Measurements from ENCODE around the gene KRT9.

Gene KRT9

GRCh38 chr17:41599680-41600079 lies 27.8 kb upstream of the KRT9 start:
- Histone ChIP-seq H3K4me3 (ENCODE audit: extremely low read depth, insufficient read depth, low read length, poor library complexity, severe bottlenecking) (no peak overlapping the region), H3K27ac (ENCODE audit: low read depth, low read length, severe bottlenecking) (no peak overlapping the region), H3K4me1 (ENCODE audit: control insufficient read depth, insufficient read depth, low read length, poor library complexity, severe bottlenecking) (no peaks in the 10 kb centered on the region), H3K36me3 (ENCODE audit: control insufficient read depth, insufficient read depth, low read length) (no peaks in the 10 kb centered on the region), H3K9me3 (ENCODE audit: control insufficient read depth, low read length) (no peaks in the 10 kb centered on the region)
- no CpG with 5 or more reads among the region's 1 CpG for WGBS, 2 experiments (ENCODE audit: insufficient coverage in 2 of 2)

- Histone ChIP-seq H3K4me1 (ENCODE audit: control insufficient read depth, insufficient read depth, low read length, poor library complexity, severe bottlenecking) (no peaks in the 10 kb centered on the region), H3K27ac (ENCODE audit: low read depth, low read length, severe bottlenecking) (no peak overlapping the region), H3K4me3 (ENCODE audit: extremely low read depth, insufficient read depth, low read length, poor library complexity, severe bottlenecking) (no peak overlapping the region), H3K36me3 (ENCODE audit: control insufficient read depth, insufficient read depth, low read length) (no peaks in the 10 kb centered on the region), H3K9me3 (ENCODE audit: control insufficient read depth, low read length) (no peaks in the 10 kb centered on the region)
- 87 to 94% methylated on average over 5 to 6 of the region's 8 CpGs for WGBS, 2 experiments (ENCODE audit: insufficient coverage in 2 of 2)
Observed at GRCh38 chr17:41595585-41595984, 23.7 kb upstream of the KRT9 start.

GRCh38 chr17:41594363-41594915 lies 22.6 kb upstream of the KRT9 start:
- Histone ChIP-seq H3K4me1 (ENCODE audit: control insufficient read depth, insufficient read depth, low read length, poor library complexity, severe bottlenecking) (no peaks in the 10 kb centered on the region), H3K9me3 (ENCODE audit: control insufficient read depth, low read length) (no peaks in the 10 kb centered on the region), H3K27ac (ENCODE audit: low read depth, low read length, severe bottlenecking) (no peak overlapping the region), H3K4me3 (ENCODE audit: extremely low read depth, insufficient read depth, low read length, poor library complexity, severe bottlenecking) (no peak overlapping the region), H3K36me3 (ENCODE audit: control insufficient read depth, insufficient read depth, low read length) (no peaks in the 10 kb centered on the region)
- WGBS, 2 experiments (ENCODE audit: insufficient coverage in 2 of 2) = 61 to 66% methylated on average over 3 of the region's 3 CpGs

DNA sequence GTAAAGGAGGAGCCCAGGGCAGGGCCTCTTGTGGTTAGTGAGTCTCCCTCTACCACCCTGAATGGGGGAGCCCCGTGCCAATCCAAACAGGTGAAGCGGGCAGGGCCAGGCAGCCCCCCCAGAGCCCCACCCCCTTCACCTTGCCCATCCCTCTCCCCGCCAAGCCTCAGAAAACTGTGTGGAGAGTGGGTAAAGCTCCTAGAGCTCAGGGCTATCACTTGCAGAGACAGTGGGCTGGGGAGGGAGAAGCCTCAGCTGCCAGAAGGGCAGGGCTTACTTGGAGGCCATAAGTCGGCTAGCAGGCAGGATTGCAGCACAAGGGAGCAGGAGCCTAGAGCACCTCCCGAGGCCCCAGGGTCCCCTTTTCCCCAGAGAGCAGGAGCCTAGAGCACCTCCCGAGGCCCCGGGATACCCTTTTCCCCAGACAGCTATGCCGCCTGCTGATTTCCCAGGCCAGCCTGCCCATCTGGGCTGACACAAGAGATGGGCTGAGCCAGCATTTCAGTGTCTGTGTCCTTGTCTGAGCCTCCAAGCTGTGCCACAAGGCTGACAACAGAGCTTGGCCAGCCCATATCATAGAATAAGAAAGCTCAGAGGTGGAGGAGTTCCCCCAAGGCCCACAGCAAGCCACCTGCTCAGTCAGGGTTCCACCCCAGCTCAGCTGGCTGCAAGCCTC lies 21.6 kb upstream of the KRT9 start:
- H3K4me3 ChIP-seq (ENCODE audit: extremely low read depth, insufficient read depth, low read length, poor library complexity, severe bottlenecking) = no peak overlapping the region
- H3K27ac ChIP-seq (ENCODE audit: low read depth, low read length, severe bottlenecking) = no peak overlapping the region
- H3K4me1 ChIP-seq (ENCODE audit: control insufficient read depth, insufficient read depth, low read length, poor library complexity, severe bottlenecking) = no peaks in the 10 kb centered on the region
- WGBS, 2 experiments (ENCODE audit: insufficient coverage in 2 of 2) = 69 to 85% methylated on average over 5 of the region's 8 CpGs
- no peaks in the 10 kb centered on the region for H3K9me3 ChIP-seq (ENCODE audit: control insufficient read depth, low read length)
- no peaks in the 10 kb centered on the region for H3K36me3 ChIP-seq (ENCODE audit: control insufficient read depth, insufficient read depth, low read length)

DNA sequence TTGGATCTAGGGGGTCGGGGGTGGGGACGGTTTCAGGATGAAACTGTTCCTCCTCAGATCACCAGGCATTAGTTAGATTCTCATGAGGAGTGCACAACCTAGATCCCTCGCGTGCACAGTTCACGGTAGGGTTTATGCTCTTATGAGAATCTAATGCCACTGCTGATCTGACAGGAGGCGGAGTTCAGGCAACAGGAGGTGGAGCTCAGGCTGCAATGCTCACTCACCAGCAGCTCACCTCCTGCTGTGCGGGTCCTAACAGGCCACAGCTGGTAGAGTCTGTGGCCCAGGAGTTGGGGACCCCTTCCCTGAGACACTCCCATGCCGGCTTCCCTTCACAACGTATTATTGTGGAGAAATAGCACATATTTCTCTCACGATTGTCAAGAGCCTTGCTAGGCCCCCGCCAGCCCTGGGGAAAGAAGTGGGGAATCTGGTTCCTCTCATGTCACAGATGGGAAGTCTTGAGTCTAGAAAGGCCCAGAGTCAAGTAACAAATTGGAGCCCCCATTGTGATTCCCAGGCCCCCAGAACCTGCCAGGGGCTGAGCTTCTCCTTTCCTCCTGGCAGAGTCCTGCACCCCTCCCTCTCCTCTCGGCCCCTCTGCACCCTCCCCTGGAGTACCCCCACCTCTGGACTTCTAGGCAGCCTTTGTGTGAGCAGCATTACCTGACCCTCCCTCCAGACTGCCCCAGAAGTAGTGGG lies 20.9 kb upstream of the KRT9 start:
- Histone ChIP-seq H3K27ac (ENCODE audit: low read depth, low read length, severe bottlenecking) (no peak overlapping the region), H3K4me1 (ENCODE audit: control insufficient read depth, insufficient read depth, low read length, poor library complexity, severe bottlenecking) (no peaks in the 10 kb centered on the region), H3K36me3 (ENCODE audit: control insufficient read depth, insufficient read depth, low read length) (no peaks in the 10 kb centered on the region), H3K9me3 (ENCODE audit: control insufficient read depth, low read length) (no peaks in the 10 kb centered on the region), H3K4me3 (ENCODE audit: extremely low read depth, insufficient read depth, low read length, poor library complexity, severe bottlenecking) (no peak overlapping the region)
- WGBS, 2 experiments (ENCODE audit: insufficient coverage in 2 of 2) = 87 to 96% methylated on average over 8 to 10 of the region's 12 CpGs

- Histone ChIP-seq H3K4me3 (ENCODE audit: extremely low read depth, insufficient read depth, low read length, poor library complexity, severe bottlenecking) (no peak overlapping the region), H3K27ac (ENCODE audit: low read depth, low read length, severe bottlenecking) (no peak overlapping the region), H3K36me3 (ENCODE audit: control insufficient read depth, insufficient read depth, low read length) (no peaks in the 10 kb centered on the region), H3K9me3 (ENCODE audit: control insufficient read depth, low read length) (no peaks in the 10 kb centered on the region), H3K4me1 (ENCODE audit: control insufficient read depth, insufficient read depth, low read length, poor library complexity, severe bottlenecking) (no peaks in the 10 kb centered on the region)
- WGBS, 2 experiments (ENCODE audit: insufficient coverage in 2 of 2) = 72 to 100% methylated on average over 1 to 2 of the region's 3 CpGs
Observed at GRCh38 chr17:41589301-41589700, 17.4 kb upstream of the KRT9 start.

DNA sequence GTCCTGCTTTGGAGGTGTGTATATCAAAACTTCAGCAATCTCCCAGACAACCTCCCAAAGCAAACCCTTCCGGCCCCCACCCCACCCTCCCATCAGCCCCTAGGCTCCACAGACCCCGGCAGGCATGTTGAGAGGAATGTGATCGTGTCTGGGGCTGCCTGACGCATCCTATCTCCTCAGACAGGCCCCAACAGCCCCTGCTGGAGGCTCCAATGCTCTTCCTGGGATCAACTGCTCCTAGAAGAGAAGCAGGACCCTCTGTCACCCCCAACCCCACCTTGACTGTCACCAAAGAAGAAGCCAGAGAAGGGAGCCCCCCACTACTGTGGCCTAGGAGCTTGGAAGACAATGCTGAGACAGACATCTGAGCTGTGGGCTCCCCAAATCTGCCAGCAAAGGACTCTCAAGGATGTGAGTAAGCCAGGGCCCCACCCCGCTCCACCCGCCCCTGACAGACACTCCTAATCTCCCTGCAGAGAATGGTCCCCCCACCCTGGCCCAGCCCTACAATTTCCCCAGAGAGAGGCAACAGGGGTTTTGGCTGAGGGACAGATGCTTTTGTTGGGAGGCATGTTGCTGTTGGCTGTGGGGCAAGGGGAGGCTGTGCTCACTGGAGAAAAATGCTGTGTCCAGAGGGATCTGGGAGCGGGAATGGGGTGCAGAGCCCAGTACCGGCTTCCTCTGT lies 16.4 kb upstream of the KRT9 start:
- Histone ChIP-seq H3K4me1 (ENCODE audit: control insufficient read depth, insufficient read depth, low read length, poor library complexity, severe bottlenecking) (no peaks in the 10 kb centered on the region), H3K36me3 (ENCODE audit: control insufficient read depth, insufficient read depth, low read length) (no peaks in the 10 kb centered on the region), H3K27ac (ENCODE audit: low read depth, low read length, severe bottlenecking) (no peak overlapping the region), H3K4me3 (ENCODE audit: extremely low read depth, insufficient read depth, low read length, poor library complexity, severe bottlenecking) (no peak overlapping the region), H3K9me3 (ENCODE audit: control insufficient read depth, low read length) (no peaks in the 10 kb centered on the region)
- WGBS, 2 experiments (ENCODE audit: insufficient coverage in 2 of 2) = 83% methylated on average over 2 of the region's 8 CpGs; no CpG with 5 or more reads in 1 of the 2 experiments

GRCh38 chr17:41586863-41587495 lies 15.1 kb upstream of the KRT9 start, which contains the start of gene KRT14:
Gene KRT14, minus strand, starts transcription at chr17:41586895. Its CDS starts 61 bp downstream, at chr17:41586834.
- Histone ChIP-seq H3K27ac (ENCODE audit: low read depth, low read length, severe bottlenecking) (no peak within 1 kb of the TSS), H3K9me3 (ENCODE audit: control insufficient read depth, low read length) (no peaks in the 10 kb centered on the region), H3K4me1 (ENCODE audit: control insufficient read depth, insufficient read depth, low read length, poor library complexity, severe bottlenecking) (no peaks in the 10 kb centered on the region), H3K4me3 (ENCODE audit: extremely low read depth, insufficient read depth, low read length, poor library complexity, severe bottlenecking) (no peak within 1 kb of the TSS), H3K36me3 (ENCODE audit: control insufficient read depth, insufficient read depth, low read length) (no peaks in the 10 kb centered on the region)
- WGBS, 2 experiments (ENCODE audit: insufficient coverage in 2 of 2) = 85 to 88% methylated on average over 9 to 13 of the region's 15 CpGs

DNA sequence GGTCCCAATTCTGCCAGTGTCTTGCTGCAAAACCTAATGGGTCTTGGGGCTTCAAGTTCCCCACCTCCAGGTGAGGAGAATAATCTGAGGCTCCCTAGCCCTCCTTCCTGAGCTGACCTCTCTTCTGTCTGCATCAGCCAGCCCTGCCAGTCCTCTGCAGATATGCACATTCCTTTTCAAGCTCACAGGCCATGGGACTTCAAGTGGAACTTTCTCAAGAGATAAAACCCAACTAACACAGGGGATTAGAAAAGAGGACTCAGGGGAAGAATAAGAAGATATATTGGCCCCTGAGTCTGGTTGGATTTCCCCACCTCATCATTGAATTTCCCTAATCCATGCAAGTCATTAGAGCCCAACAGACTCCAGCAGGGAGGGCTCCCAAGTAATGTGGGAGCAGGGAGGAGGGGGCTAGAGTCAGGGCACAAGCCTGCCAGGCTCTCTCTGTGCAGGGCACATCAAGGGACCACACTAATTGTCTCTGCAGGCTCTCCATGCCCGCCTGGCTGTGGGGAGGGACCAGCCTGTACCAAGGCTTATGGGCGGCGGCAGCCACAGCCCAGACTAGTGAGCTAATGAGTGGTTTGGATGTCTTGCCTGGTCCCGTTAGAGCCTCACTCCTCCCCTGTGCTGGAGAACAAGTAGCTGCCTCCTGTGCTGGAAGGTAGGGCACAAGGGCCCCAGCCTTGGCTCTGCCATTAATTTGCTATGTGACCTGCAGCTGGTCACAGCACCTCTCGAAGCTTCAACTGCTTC lies 13.6 kb upstream of the KRT9 start:
- H3K9me3 ChIP-seq (ENCODE audit: control insufficient read depth, low read length) = no peaks in the 10 kb centered on the region
- no peak overlapping the region for H3K4me3 ChIP-seq (ENCODE audit: extremely low read depth, insufficient read depth, low read length, poor library complexity, severe bottlenecking)
- 96 to 97% methylated on average over 5 of the region's 5 CpGs for WGBS, 2 experiments (ENCODE audit: insufficient coverage in 2 of 2)
- H3K4me1 ChIP-seq (ENCODE audit: control insufficient read depth, insufficient read depth, low read length, poor library complexity, severe bottlenecking) = no peaks in the 10 kb centered on the region
- H3K27ac ChIP-seq (ENCODE audit: low read depth, low read length, severe bottlenecking) = no peak overlapping the region
- H3K36me3 ChIP-seq (ENCODE audit: control insufficient read depth, insufficient read depth, low read length) = no peaks in the 10 kb centered on the region

Measured in mesodermal cell (in vitro differentiated cells).